HEK293 (cell line): ENCODE measurements around the gene COX18.

ENCODE experiments used
- CTCF ChIA-PET: fragments of 350-600 bp; formaldehyde crosslinking; extraction: SDS; loops from one replicate; lab custom pipeline; 2021; ENCODE audit warnings: antibody characterized with exemption; lab: Yijun Ruan, JAX
- POLR2A ChIA-PET: fragments of 300-600 bp; formaldehyde crosslinking; extraction: SDS; loops from one replicate; lab custom pipeline; 2020; ENCODE audit warnings: antibody characterized with exemption, inconsistent platforms; lab: Yijun Ruan, JAX
- H3K27ac ChIP-seq: fragments of 200-500 bp; sonication (Bioruptor generic); 2 replicates; pipeline ENCODE4 v1.5.1; 2014; ENCODE audit warnings: low read depth, low read length, control low read depth, inconsistent platforms; ENCODE audit errors: extremely low read depth
- H3K36me3 ChIP-seq, 2 experiments: fragments of 200-500 bp in 1 of 2; sonication (Bioruptor generic) in 1 of 2; 1 replicate in 1 of 2; 2 replicates in 1 of 2; pipeline ENCODE4 v1.5.1; 2014 to 2017; ENCODE audit warnings: inconsistent platforms in 2 of 2, low read length in 2 of 2; ENCODE audit not compliant: control insufficient read depth in 2 of 2, insufficient read depth in 1 of 2
- H3K4me1 ChIP-seq: fragments of 200-500 bp; sonication (Bioruptor generic); 2 replicates; pipeline ENCODE4 v1.5.1; 2014; ENCODE audit warnings: mild to moderate bottlenecking, low read length, inconsistent platforms; ENCODE audit not compliant: control insufficient read depth, insufficient read depth
- H3K4me3 ChIP-seq: 2 replicates; pipeline ENCODE4 v1.5.1; 2011; ENCODE audit warnings: low read depth, mild to moderate bottlenecking, control low read depth, low read length, moderate library complexity
- H3K9me3 ChIP-seq: fragments of 200-500 bp; sonication (Bioruptor generic); 2 replicates; pipeline ENCODE4 v1.5.1; 2014; ENCODE audit warnings: low read depth, low read length, inconsistent platforms; ENCODE audit not compliant: control insufficient read depth, insufficient read depth
- KLF1 ChIP-seq: fragments of 450-650 bp; formaldehyde crosslinking; IDR thresholded peaks from 2 replicates; pipeline ENCODE4 v1.5.1; 2016; ENCODE audit warnings: missing biosample characterization, missing genetic modification characterization
- PBX3 ChIP-seq: sonication (generic); formaldehyde crosslinking; IDR thresholded peaks from 2 replicates; pipeline ENCODE4 v1.8.1; 2022; ENCODE audit warnings: mild to moderate bottlenecking, moderate library complexity, missing genetic modification reagents
- SETDB1 ChIP-seq: IDR thresholded peaks from one replicate; pipeline ENCODE4 v1.6.1; 2017; ENCODE audit warnings: mild to moderate bottlenecking, low read length, moderate library complexity, mixed read lengths; ENCODE audit not compliant: insufficient read length
- ZBTB10 ChIP-seq: fragments of 450-650 bp; formaldehyde crosslinking; IDR thresholded peaks from 2 replicates; pipeline ENCODE4 v1.5.1; 2016; ENCODE audit warnings: missing biosample characterization, missing genetic modification characterization
- ZBTB11 ChIP-seq: fragments of 450-650 bp; formaldehyde crosslinking; conservative IDR thresholded peaks from 2 replicates; pipeline ENCODE4 v1.5.1; 2016; ENCODE audit warnings: low read depth, missing biosample characterization, missing genetic modification characterization
- ZNF16 ChIP-seq: fragments of 450-650 bp; formaldehyde crosslinking; IDR thresholded peaks from 2 replicates; pipeline ENCODE4 v1.5.1; 2016; ENCODE audit warnings: low read depth, missing biosample characterization, missing genetic modification characterization
- ZNF221 ChIP-seq: fragments of 450-650 bp; formaldehyde crosslinking; IDR thresholded peaks from 2 replicates; pipeline ENCODE4 v1.5.1; 2017; ENCODE audit warnings: missing biosample characterization, missing genetic modification characterization, borderline replicate concordance
- ZNF239 ChIP-seq: fragments of 450-650 bp; formaldehyde crosslinking; IDR thresholded peaks from 2 replicates; pipeline ENCODE4 v1.5.1; 2016; ENCODE audit warnings: missing biosample characterization, missing genetic modification characterization
- ZNF324 ChIP-seq: fragments of 450-650 bp; formaldehyde crosslinking; IDR thresholded peaks from 2 replicates; pipeline ENCODE4 v1.5.1; 2016; ENCODE audit warnings: missing biosample characterization, missing genetic modification characterization
- ZNF391 ChIP-seq: fragments of 450-650 bp; formaldehyde crosslinking; IDR thresholded peaks from 2 replicates; pipeline ENCODE4 v1.5.1; 2016; ENCODE audit warnings: low read depth, missing biosample characterization, missing genetic modification characterization, borderline replicate concordance
- ZNF530 ChIP-seq: fragments of 450-650 bp; formaldehyde crosslinking; IDR thresholded peaks from 2 replicates; pipeline ENCODE4 v1.5.1; 2016; ENCODE audit warnings: low read depth, missing biosample characterization, missing genetic modification characterization
- ZNF639 ChIP-seq: fragments of 450-650 bp; formaldehyde crosslinking; IDR thresholded peaks from 2 replicates; pipeline ENCODE4 v1.5.1; 2016; ENCODE audit warnings: missing biosample characterization, missing genetic modification characterization
- ZNF777 ChIP-seq: fragments of 450-650 bp; formaldehyde crosslinking; IDR thresholded peaks from 2 replicates; pipeline ENCODE4 v1.5.1; 2017; ENCODE audit warnings: missing biosample characterization, missing genetic modification characterization, borderline replicate concordance
- ZNF792 ChIP-seq: fragments of 450-650 bp; formaldehyde crosslinking; IDR thresholded peaks from 2 replicates; pipeline ENCODE4 v1.5.1; 2016; ENCODE audit warnings: missing biosample characterization, missing genetic modification characterization
- ZSCAN16 ChIP-seq: fragments of 450-650 bp; formaldehyde crosslinking; IDR thresholded peaks from 2 replicates; pipeline ENCODE4 v1.5.1; 2016; ENCODE audit warnings: missing biosample characterization, missing genetic modification characterization
- ZSCAN18 ChIP-seq: fragments of 450-650 bp; formaldehyde crosslinking; IDR thresholded peaks from 2 replicates; pipeline ENCODE4 v1.5.1; 2016; ENCODE audit warnings: missing biosample characterization, missing genetic modification characterization

The COX18 gene

GRCh38 chr4:73037057-73037456 lies 32.5 kb downstream of the COX18 start:
- TF ChIP-seq SETDB1 (peak; percentile 88), ZNF324 (tag by site-specific recombination) (no peak)
- H3K4me3 ChIP-seq: no peak overlapping the region
- no peaks in the 10 kb centered on the region for H3K36me3 ChIP-seq
- ChIA-PET POLR2A (interaction anchor here (0.6 kb wide), 1 partner anchor 785 kb away, joined by 4 read pairs; no protein-coding TSS in a partner anchor), CTCF (no interaction called here)
- H3K4me1 ChIP-seq: no peaks in the 10 kb centered on the region
- no peak overlapping the region for H3K27ac ChIP-seq
- H3K9me3 ChIP-seq: no peaks in the 10 kb centered on the region

GRCh38 chr4:73036123-73036522 lies 33.4 kb downstream of the COX18 start:
- H3K27ac ChIP-seq: no peak overlapping the region
- no peaks in the 10 kb centered on the region for H3K9me3 ChIP-seq
- no peak overlapping the region for H3K4me3 ChIP-seq
- H3K4me1 ChIP-seq: no peaks in the 10 kb centered on the region
- no peaks in the 10 kb centered on the region for H3K36me3 ChIP-seq
- no peak for TF ChIP-seq KLF1
- no peak for TF ChIP-seq ZNF221 (tag by site-specific recombination)
- TF ChIP-seq ZNF639 (tag by site-specific recombination): no peak
- ChIA-PET POLR2A (no interaction called here), CTCF (interaction anchor here (0.6 kb wide), 2 partner anchors 90 to 100 kb away, joined by 3 read pairs; no protein-coding TSS in a partner anchor)

GRCh38 chr4:73034896-73035295 lies 34.6 kb downstream of the COX18 start:
- CTCF ChIA-PET: no interaction called here
- TF ChIP-seq ZBTB10 (tag by site-specific recombination): no peak
- no peak for TF ChIP-seq ZNF391 (tag by site-specific recombination)
- no peak for TF ChIP-seq ZNF239
- TF ChIP-seq PBX3 (CRISPR knock-in tag): no peak
- no peak for TF ChIP-seq ZNF16 (tag by site-specific recombination)
- TF ChIP-seq ZNF530 (tag by site-specific recombination): no peak
- TF ChIP-seq, all 188 proteins: peak for 0
- no peaks in the 10 kb centered on the region for H3K4me1 ChIP-seq
- H3K4me3 ChIP-seq: no peak overlapping the region
- no peaks in the 10 kb centered on the region for H3K36me3 ChIP-seq
- POLR2A ChIA-PET: no interaction called here
- no peaks in the 10 kb centered on the region for H3K9me3 ChIP-seq
- H3K27ac ChIP-seq: no peak overlapping the region

- POLR2A ChIA-PET: interaction anchor here (0.6 kb wide), 1 partner anchor 155 kb away, joined by 3 read pairs; no protein-coding TSS in a partner anchor
- H3K4me1 ChIP-seq: no peaks in the 10 kb centered on the region
- CTCF ChIA-PET: interaction anchor here (0.6 kb wide), 1 partner anchor 1835 kb away, joined by 3 read pairs; no protein-coding TSS in a partner anchor
- no peak overlapping the region for H3K27ac ChIP-seq
- H3K36me3 ChIP-seq: no peaks in the 10 kb centered on the region
- H3K4me3 ChIP-seq: no peak overlapping the region
- no peak for TF ChIP-seq ZBTB11
- TF ChIP-seq ZSCAN16 (tag by site-specific recombination): no peak
- TF ChIP-seq ZNF777: no peak
- TF ChIP-seq ZNF792 (tag by site-specific recombination): no peak
- TF ChIP-seq ZSCAN18 (tag by site-specific recombination): no peak
- H3K9me3 ChIP-seq: no peaks in the 10 kb centered on the region
Measured at GRCh38 chr4:73028621-73029020, 40.9 kb downstream of the COX18 start.
